Effector CD4-positive, alpha-beta T cell (primary cell): Measurements from ENCODE around the gene SLC7A11.
"Not testable (repeated sequence)": the region's sequence is repeated elsewhere in the genome, so short reads cannot be mapped to it uniquely, and the experiment has no call there.

ENCODE experiments used
- DNase-seq: peaks from one replicate; pipeline ENCODE4 v3.0.0-alpha.2; 2020

SLC7A11 gene

GRCh38 chr4:138241281-138242075 lies 671 bp downstream of the SLC7A11 start:
- DNase-seq: no peak

DNA sequence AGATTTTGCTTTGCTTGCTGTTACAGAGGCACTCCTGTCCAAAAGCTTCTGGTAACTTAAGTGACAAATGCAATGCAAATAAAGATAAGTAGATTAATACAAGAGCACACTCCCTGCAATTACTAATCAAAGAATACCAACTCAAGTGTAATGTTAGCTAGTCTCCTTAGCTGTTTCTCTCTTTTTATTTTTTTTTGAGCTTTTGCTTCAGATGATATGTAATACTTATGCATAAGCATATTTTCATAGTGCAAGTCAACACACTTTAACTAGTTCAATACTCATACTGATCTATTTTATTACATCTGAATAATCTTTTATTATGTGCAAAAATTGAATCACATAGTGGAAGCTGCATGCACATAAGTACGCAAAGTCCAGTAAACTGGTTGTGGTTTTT lies 2.7 kb downstream of the SLC7A11 start:
- no peak for DNase-seq

- DNase-seq: no peak
Observed at GRCh38 chr4:138238521-138239292, 3.4 kb downstream of the SLC7A11 start.

GRCh38 chr4:138237132-138237531 lies 5.0 kb downstream of the SLC7A11 start:
- DNase-seq: not testable (repeated sequence)

DNA sequence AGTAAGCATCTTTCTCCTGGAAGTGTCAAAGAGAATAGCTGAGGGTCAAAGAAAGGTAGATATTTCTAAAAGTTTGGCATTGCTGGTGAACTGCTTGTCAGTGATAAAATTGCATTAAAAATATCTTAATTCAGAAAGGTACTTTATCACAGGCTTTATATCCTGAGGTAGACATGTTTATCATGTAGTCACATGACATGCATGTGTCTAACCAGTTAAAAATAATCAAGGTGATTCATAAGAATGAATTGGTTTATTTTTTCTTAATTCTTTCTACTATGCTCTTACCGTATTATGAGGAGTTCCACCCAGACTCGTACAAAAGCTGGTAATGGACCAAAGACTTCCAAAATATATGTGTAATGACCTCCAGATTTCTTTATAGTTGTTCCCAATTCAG lies 6.1 kb downstream of the SLC7A11 start:
- no peak for DNase-seq

DNA sequence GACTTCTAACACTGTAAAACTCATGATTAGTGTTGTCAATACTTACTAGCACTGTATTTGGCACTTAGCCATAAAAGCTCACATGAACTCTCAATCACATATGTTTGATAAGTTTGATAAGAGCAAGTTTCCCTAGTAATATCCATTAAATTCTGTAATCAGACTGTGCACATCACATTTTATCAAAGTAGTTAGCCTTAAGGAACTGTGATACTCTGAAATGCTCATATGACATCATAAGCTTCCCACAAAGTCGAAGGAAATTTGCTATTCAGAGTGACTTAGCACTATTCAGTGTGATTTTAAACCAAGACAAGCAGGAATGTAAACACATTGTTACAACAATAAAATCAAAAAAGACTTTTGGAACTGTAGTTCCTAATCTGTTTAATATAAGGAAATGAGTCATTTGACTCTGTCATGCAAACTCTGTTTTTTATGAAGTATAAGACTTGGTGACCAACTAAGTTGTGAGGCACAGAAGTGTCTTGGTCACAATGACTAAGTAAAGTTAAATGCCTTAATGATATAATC lies 6.7 kb downstream of the SLC7A11 start:
- no peak for DNase-seq

DNA sequence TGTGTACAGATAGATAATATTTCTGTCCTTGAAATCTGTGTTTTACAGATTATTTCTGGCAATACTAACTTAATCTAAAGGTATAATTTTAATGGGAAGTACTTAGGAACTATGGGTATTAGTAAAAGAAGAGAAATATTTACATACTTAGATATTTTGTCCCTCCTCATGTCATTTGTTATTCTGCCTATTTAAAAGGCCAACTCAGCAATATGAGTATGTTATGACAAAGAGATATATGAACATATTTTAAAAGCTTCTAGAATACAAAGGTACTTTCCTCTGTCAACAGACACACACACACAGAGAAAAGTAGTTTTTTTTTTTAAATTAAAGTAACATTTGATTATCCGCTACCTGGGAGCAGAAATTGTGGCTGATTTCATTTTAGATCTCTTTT lies 7.9 kb downstream of the SLC7A11 start:
- DNase-seq: no peak

DNA sequence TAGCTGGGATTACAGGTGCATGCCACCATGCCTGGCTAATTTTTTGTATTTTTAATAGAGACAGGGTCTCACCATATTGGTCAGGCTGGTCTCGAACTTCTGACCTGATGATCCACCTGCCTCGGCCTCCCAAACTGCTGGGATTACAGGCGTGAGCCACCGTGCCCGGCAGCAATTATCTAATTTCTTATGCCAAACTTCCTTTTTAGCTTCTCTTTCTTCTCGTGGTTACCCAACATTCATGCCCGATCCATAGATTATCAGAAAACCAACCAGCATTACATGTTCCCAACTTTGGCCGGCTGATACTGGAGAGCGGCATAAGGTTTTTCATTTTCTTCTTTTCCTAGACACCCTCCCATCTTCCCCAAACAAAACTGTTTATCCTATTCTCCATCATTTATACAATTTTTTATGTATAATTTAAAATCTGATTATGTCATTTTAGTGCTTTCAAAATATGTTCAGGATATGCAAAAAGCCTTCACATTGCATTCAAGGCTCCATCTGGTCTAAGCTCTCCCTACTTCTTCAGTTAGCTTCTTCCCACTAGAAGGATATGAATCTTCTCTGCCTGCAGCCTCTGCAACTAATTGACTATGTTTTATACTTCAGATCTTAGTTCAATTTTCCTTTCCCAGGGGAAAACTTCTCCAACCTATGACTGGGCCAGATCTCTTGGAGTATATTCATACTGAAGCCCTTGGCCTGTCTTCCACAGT lies 8.7 kb downstream of the SLC7A11 start:
- no peak for DNase-seq

- DNase-seq: no peak
Observed at GRCh38 chr4:138232364-138232763, 9.8 kb downstream of the SLC7A11 start.

- DNase-seq: no peak
Observed at GRCh38 chr4:138230048-138230447, 12.1 kb downstream of the SLC7A11 start.

DNA sequence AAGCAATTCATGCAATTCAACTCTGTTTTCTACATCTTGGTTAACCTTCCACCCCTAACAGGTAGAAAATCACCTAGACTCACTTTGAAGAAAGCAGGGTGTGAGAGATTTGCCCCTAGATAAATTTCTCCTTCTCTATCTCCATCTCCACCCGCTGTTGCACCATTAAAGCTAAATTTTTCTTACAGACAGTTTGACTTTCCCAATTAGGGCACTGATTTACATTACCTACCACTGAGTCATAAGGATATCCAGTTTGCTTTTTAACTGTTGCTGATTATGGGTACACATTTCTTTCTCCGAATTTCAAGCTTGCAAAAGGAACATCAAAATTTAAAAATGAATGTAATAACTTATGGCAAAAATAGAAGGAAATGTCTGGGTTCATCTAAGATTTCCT lies 13.0 kb downstream of the SLC7A11 start:
- no peak for DNase-seq

- DNase-seq: no peak
Observed at GRCh38 chr4:138226351-138226750, 15.8 kb downstream of the SLC7A11 start.

DNA sequence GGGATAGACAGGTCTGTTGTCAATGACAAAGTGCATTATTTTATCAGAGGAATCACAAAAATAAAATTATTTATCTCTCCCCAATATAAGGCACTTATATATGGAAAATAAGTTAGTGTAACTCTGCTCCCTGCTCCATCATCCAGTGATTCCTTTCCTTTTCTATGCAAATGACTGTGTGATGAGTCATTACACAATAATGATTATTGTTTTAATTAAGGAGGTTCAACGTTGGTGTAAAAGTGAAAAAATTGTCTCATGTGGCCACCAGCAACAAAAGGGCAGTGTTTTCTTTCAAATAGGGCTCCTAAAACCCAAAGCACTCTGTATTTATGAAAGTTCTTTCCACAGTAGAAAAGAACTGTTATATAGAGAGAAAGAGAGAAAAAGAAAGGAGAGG lies 16.7 kb downstream of the SLC7A11 start:
- DNase-seq: no peak

GRCh38 chr4:138224614-138225013 lies 17.5 kb downstream of the SLC7A11 start:
- no peak for DNase-seq

DNA sequence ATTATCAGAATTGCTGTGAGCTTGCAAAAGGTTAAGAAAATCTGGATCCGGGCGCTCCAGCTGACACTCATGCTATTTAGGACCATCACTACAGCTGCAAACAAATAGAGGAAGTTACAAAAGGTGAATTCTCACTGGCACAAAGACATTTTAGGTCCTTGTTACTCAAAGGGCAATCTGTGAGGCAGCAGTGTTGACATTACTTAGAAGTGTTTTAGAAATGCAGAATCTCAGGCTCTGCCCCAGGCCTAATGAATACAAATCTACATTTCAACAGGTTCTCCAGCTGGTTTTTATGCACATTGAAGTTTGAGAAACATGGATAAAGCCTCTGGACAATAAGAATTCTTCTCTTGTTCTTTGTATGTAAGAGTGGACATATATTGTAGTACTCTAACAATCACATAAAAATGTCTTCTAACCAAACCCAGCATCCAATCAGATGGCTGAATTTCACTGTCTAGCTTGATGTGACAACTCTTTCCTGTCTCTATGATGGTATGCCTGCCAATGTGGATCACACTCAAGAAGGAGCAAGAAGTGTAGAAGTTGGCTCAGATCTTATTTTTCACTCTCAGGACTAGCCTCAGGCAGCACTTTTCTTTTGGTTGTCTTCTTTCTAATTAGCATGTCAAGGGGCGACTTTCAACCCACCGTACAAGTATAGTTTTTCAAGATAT lies 18.8 kb downstream of the SLC7A11 start:
- no peak for DNase-seq

DNA sequence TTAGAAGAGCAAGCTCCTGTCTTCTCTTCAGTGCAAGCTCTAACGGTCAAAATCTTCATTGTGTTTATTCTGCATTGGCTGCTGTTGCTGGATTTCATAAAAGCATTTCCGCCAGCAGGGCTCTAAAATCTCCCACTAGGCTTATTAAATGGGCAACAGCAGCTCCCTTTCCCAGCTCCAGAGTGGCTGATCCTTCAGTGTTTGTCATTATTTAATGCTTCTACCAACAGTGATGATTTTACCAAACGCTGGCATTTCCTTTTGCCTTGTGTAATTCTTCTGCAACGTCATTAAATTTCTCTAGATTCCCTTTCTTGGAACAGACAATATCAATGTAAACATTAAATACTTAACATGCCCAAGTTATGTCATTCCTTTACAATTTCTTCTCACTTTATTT lies 20.1 kb downstream of the SLC7A11 start:
- no peak for DNase-seq

GRCh38 chr4:138218976-138219375 lies 23.2 kb downstream of the SLC7A11 start:
- DNase-seq: no peak

DNA sequence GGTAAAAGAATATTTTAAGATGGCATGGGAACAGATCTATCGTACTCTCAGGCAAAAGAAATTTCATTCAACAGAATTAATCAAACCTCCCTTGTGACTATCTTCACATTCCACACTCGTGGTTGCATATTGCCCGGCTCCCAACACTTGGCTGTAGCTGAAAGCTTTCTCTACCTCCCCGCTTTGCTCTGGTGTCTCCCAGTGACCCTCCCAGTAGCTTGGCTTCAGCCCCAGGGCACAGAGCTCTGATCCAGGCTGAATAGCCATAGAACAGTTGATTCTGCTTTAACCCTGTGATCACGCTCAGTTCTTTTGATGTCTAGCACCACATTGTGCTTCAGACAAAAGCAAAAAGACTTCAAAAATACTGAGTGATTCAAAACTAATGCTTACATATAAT lies 24.6 kb downstream of the SLC7A11 start:
- DNase-seq: no peak

GRCh38 chr4:138216272-138216867 lies 25.8 kb downstream of the SLC7A11 start:
- no peak for DNase-seq

- DNase-seq: not testable (repeated sequence)
Observed at GRCh38 chr4:138210576-138210975, 31.6 kb downstream of the SLC7A11 start.

- no peak for DNase-seq
Observed at GRCh38 chr4:138209094-138209493, 33.1 kb downstream of the SLC7A11 start.

DNA sequence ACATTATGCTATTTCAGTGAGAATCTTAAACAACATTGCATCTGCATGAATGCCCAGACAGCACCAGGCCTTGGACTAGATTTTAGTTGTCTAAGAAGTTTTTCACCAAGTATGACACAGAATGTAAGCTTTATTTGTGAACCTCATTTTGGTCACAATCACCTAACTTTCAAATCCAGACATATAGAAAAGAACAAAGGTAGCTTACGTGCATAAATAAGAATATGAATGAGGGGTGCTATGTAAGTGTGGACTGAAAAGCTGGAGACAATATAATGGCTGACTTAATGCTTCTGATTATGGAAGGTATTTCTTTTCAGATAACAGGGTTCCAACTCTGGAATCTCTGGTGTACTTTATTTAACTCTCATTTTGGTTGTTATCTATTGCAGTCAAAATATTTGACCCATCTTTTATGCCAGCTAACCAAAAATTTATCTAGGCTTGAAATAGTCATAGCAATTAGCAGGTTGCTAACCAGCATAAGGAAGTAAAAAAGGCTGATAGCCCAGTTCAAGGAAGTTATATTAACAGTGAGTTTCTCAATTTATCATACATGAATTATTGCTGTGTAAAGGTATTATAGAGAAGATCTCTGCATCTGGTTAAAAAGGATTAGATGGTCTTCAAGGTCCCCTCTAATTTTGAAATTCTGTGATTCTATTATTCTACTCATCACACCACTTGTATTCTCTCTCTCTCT lies 36.5 kb downstream of the SLC7A11 start:
- DNase-seq: no peak
